ENCODE results near the gene FUBP1. TPM values are rescaled to one million over a fixed set of nuclear protein-coding genes. Genes with fewer than 3 reads are reported as not detected.

Gene FUBP1
- total and polyA plus RNA-seq, 2 donors from 2014 or later: 63.7 to 151 TPM

DNA sequence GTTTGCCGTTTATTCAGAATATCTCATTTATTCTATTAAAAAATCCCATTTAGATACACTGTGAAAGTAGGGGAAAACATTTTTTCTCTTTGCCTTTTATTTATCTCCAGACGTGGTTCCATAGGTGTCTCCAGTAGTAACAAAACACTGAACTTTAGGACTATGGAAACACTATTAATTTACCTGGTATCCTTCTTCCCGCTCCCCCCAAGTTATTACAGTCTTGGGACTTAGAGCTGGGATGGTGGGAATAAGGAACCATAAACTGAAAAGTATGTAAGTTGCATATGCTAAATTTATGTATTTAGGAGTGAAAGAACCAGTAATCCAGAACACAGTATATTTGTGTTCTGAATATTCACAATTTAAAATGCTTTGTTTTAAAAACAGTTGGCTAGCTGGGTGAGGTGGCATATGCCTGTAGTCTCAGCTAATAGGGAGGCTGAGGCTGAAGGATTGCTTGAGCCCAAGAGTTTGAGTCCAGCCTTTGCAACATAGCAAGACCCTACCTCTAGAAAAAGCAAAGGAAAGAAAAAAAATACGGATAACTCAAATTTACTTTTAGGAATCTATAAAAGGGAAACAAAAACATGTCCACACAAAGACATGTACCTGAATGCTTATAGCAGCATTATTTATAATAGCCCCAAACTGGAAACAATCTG lies 28.9 kb upstream of the FUBP1 start:
- Histone ChIP-seq H3K9ac (ENCODE audit: low read length in 3 of 3) (no peak overlapping the region), H3K27ac (ENCODE audit: low read depth in 2 of 2, low read length in 2 of 2) (no peak overlapping the region), H3K4me3 (ENCODE audit: low read length in 3 of 3) (peak overlapping the region in 2 of 3 donors; percentile 83 to 98), H3K9me3 (ENCODE audit: control insufficient read depth in 2 of 3, insufficient read depth in 1 of 3, low read length in 3 of 3) (no peaks in the 10 kb centered on the region), H3K36me3 (ENCODE audit: control insufficient read depth in 2 of 3, insufficient read depth in 3 of 3, low read length in 3 of 3) (no peaks in the 10 kb centered on the region), H3K27me3 (ENCODE audit: control insufficient read depth, insufficient read depth, low read length) (no peaks in the 10 kb centered on the region), H3K4me1 (ENCODE audit: control insufficient read depth in 2 of 3, insufficient read depth in 2 of 3, low read depth in 1 of 3, low read length in 3 of 3) (peaks cover 0 to 11% (median 0%) of the 10 kb centered on the region in 3 donors)
- intact Hi-C loops (cut with DNase I): no loop called here
- DNase-seq (no peak), FAIRE-seq (no peak)
- TF ChIP-seq, protein P1, sequence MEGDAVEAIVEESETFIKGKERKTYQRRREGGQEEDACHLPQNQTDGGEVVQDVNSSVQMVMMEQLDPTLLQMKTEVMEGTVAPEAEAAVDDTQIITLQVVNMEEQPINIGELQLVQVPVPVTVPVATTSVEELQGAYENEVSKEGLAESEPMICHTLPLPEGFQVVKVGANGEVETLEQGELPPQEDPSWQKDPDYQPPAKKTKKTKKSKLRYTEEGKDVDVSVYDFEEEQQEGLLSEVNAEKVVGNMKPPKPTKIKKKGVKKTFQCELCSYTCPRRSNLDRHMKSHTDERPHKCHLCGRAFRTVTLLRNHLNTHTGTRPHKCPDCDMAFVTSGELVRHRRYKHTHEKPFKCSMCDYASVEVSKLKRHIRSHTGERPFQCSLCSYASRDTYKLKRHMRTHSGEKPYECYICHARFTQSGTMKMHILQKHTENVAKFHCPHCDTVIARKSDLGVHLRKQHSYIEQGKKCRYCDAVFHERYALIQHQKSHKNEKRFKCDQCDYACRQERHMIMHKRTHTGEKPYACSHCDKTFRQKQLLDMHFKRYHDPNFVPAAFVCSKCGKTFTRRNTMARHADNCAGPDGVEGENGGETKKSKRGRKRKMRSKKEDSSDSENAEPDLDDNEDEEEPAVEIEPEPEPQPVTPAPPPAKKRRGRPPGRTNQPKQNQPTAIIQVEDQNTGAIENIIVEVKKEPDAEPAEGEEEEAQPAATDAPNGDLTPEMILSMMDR (IDR thresholded peaks at IDR 0.05; ENCODE audit: borderline replicate concordance, extremely low read depth, insufficient read depth): no peak

DNA sequence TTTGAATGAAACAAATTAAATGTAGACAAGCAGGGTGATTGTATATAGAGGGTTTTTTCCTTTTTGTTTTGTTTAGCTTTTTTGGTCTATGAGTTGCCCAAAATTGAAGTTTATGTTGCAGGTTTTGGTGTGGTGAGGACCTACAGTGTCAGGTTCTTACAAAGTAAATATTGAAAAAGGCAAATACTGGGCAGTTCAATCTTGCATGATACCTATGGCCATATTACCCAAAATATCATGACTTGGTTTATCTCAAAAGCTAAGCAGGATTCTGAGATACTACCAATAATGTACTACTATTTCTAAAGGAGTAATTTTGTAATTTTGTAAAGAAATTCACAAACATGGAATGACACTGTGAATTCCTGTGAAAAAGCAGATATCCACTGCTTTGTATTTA lies 27.6 kb upstream of the FUBP1 start:
- intact Hi-C loops (cut with DNase I): no loop called here
- no peaks in the 10 kb centered on the region for H3K36me3 ChIP-seq (ENCODE audit: control insufficient read depth in 2 of 3, insufficient read depth in 3 of 3, low read length in 3 of 3)
- H3K9ac ChIP-seq (ENCODE audit: low read length in 3 of 3): peak overlapping the region; percentile 26 to 74 (median 59)
- FAIRE-seq: no peak
- peaks cover 0 to 11% (median 0%) of the 10 kb centered on the region in 3 donors for H3K4me1 ChIP-seq (ENCODE audit: control insufficient read depth in 2 of 3, insufficient read depth in 2 of 3, low read depth in 1 of 3, low read length in 3 of 3)
- no peaks in the 10 kb centered on the region for H3K27me3 ChIP-seq (ENCODE audit: control insufficient read depth, insufficient read depth, low read length)
- no peak for DNase-seq
- TF ChIP-seq, protein P1 (IDR thresholded peaks at IDR 0.05; ENCODE audit: borderline replicate concordance, extremely low read depth, insufficient read depth): no peak
- peak overlapping the region; percentile 67 to 98 (median 83) for H3K4me3 ChIP-seq (ENCODE audit: low read length in 3 of 3)
- H3K9me3 ChIP-seq (ENCODE audit: control insufficient read depth in 2 of 3, insufficient read depth in 1 of 3, low read length in 3 of 3): no peaks in the 10 kb centered on the region
- H3K27ac ChIP-seq (ENCODE audit: low read depth in 2 of 2, low read length in 2 of 2): peak overlapping the region; percentile 12 to 26

- peaks cover 0 to 6% (median 0%) of the 10 kb centered on the region in 3 donors for H3K4me1 ChIP-seq (ENCODE audit: control insufficient read depth in 2 of 3, insufficient read depth in 2 of 3, low read depth in 1 of 3, low read length in 3 of 3)
- no peaks in the 10 kb centered on the region for H3K9me3 ChIP-seq (ENCODE audit: control insufficient read depth in 2 of 3, insufficient read depth in 1 of 3, low read length in 3 of 3)
- FAIRE-seq (peak; percentile 94), DNase-seq (peak in 3 of 5 donors; percentile 14 to 96 (median 90))
- intact Hi-C loops (cut with DNase I): no loop called here
- peak overlapping the region; percentile 59 to 100 (median 96) for H3K9ac ChIP-seq (ENCODE audit: low read length in 3 of 3)
- no peaks in the 10 kb centered on the region for H3K36me3 ChIP-seq (ENCODE audit: control insufficient read depth in 2 of 3, insufficient read depth in 3 of 3, low read length in 3 of 3)
- H3K27me3 ChIP-seq (ENCODE audit: control insufficient read depth, insufficient read depth, low read length): no peaks in the 10 kb centered on the region
- H3K4me3 ChIP-seq (ENCODE audit: low read length in 3 of 3): peak overlapping the region; percentile 67 to 98 (median 83)
- peak overlapping the region; percentile 75 to 98 for H3K27ac ChIP-seq (ENCODE audit: low read depth in 2 of 2, low read length in 2 of 2)
- TF ChIP-seq, protein P1 (IDR thresholded peaks at IDR 0.05; ENCODE audit: borderline replicate concordance, extremely low read depth, insufficient read depth): no peak
Measured at GRCh38 chr1:78005755-78006154, 26.9 kb upstream of the FUBP1 start.
